HG02588 (cell line): Measurements from ENCODE around the gene NCOA1.

Experiments used
- ATAC-seq: cut with Tn5 transposase; IDR thresholded peaks from one replicate; pipeline ENCODE4 v1.9.1; 2021; ENCODE audit warnings: mild to moderate bottlenecking, moderate library complexity; ENCODE audit not compliant: unreplicated experiment

The NCOA1 gene

GRCh38 chr2:24725956-24726355 is 234.9 kb downstream of the NCOA1 start:
- ATAC-seq: no peak

- no peak for ATAC-seq
These were observed 239.4 kb downstream of the NCOA1 start for GRCh38 chr2:24730481-24730880.

- no peak for ATAC-seq
These were observed 240.0 kb downstream of the NCOA1 start for GRCh38 chr2:24731040-24731439.

- ATAC-seq: no peak
These were observed 240.9 kb downstream of the NCOA1 start for GRCh38 chr2:24731923-24732322.

- no peak for ATAC-seq
These were observed 243.7 kb downstream of the NCOA1 start for GRCh38 chr2:24734741-24735140.

- no peak for ATAC-seq
These were observed 248.4 kb downstream of the NCOA1 start for GRCh38 chr2:24739354-24740025.

- ATAC-seq: no peak
These were observed 249.1 kb downstream of the NCOA1 start for GRCh38 chr2:24740142-24740541.

- no peak for ATAC-seq
These were observed 251.7 kb downstream of the NCOA1 start for GRCh38 chr2:24742730-24743129.

- no peak for ATAC-seq
These were observed 252.9 kb downstream of the NCOA1 start for GRCh38 chr2:24743924-24744323.

- no peak for ATAC-seq
These were observed 253.3 kb downstream of the NCOA1 start for GRCh38 chr2:24744356-24744755.

- no peak for ATAC-seq
These were observed 254.8 kb downstream of the NCOA1 start for GRCh38 chr2:24745825-24746224.

- ATAC-seq: no peak
These were observed 256.2 kb downstream of the NCOA1 start for GRCh38 chr2:24747299-24747698.

GRCh38 chr2:24749069-24749691 is 258.1 kb downstream of the NCOA1 start:
- no peak for ATAC-seq

- ATAC-seq: no peak
These were observed 264.1 kb downstream of the NCOA1 start for GRCh38 chr2:24754985-24755705.

GRCh38 chr2:24756789-24757188 is 265.7 kb downstream of the NCOA1 start:
- ATAC-seq: no peak

GRCh38 chr2:24761866-24762265 is 270.8 kb downstream of the NCOA1 start:
- ATAC-seq: no peak

GRCh38 chr2:24762518-24762917 is 271.5 kb downstream of the NCOA1 start:
- ATAC-seq: no peak

- no peak for ATAC-seq
These were observed 272.8 kb downstream of the NCOA1 start for GRCh38 chr2:24763843-24764242.

GRCh38 chr2:24766609-24767008 is 275.6 kb downstream of the NCOA1 start:
- ATAC-seq: no peak

- ATAC-seq: no peak
These were observed 277.0 kb downstream of the NCOA1 start for GRCh38 chr2:24768013-24768412.

- ATAC-seq: no peak
These were observed 277.5 kb downstream of the NCOA1 start for GRCh38 chr2:24768601-24769000.

GRCh38 chr2:24771061-24771460 is 280.0 kb downstream of the NCOA1 start:
- ATAC-seq: no peak
